ENCODE measurements around the gene SPATA6L. TPM values are rescaled to one million over a fixed set of nuclear protein-coding genes. Genes with fewer than 3 reads are reported as not detected.

Gene SPATA6L
- total RNA-seq, 1 experiment from 2014 or later: 1.8 TPM

- ATAC-seq: no peak
- Mint-ChIP-seq H3K4me1 (peaks cover 17% of the 10 kb centered on the region), H3K27ac (no peak overlapping the region), H3K4me3 (no peak overlapping the region), H3K27me3 (ENCODE audit: low read depth) (no peaks in the 10 kb centered on the region), H3K9me3 (no peaks in the 10 kb centered on the region), H3K36me3 (no peaks in the 10 kb centered on the region)
- DNase-seq (ENCODE audit: low spot score): no peak
- CTCF ChIA-PET: interaction anchor here (5.9 kb wide), 1 partner anchor 165 kb away, joined by 76 read pairs; no protein-coding TSS in a partner anchor
- TF ChIP-seq, protein P1, sequence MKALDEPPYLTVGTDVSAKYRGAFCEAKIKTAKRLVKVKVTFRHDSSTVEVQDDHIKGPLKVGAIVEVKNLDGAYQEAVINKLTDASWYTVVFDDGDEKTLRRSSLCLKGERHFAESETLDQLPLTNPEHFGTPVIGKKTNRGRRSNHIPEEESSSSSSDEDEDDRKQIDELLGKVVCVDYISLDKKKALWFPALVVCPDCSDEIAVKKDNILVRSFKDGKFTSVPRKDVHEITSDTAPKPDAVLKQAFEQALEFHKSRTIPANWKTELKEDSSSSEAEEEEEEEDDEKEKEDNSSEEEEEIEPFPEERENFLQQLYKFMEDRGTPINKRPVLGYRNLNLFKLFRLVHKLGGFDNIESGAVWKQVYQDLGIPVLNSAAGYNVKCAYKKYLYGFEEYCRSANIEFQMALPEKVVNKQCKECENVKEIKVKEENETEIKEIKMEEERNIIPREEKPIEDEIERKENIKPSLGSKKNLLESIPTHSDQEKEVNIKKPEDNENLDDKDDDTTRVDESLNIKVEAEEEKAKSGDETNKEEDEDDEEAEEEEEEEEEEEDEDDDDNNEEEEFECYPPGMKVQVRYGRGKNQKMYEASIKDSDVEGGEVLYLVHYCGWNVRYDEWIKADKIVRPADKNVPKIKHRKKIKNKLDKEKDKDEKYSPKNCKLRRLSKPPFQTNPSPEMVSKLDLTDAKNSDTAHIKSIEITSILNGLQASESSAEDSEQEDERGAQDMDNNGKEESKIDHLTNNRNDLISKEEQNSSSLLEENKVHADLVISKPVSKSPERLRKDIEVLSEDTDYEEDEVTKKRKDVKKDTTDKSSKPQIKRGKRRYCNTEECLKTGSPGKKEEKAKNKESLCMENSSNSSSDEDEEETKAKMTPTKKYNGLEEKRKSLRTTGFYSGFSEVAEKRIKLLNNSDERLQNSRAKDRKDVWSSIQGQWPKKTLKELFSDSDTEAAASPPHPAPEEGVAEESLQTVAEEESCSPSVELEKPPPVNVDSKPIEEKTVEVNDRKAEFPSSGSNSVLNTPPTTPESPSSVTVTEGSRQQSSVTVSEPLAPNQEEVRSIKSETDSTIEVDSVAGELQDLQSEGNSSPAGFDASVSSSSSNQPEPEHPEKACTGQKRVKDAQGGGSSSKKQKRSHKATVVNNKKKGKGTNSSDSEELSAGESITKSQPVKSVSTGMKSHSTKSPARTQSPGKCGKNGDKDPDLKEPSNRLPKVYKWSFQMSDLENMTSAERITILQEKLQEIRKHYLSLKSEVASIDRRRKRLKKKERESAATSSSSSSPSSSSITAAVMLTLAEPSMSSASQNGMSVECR (CRISPR knock-in tag; IDR thresholded peaks at IDR 0.05; ENCODE audit: borderline replicate concordance): no peak
- TF ChIP-seq FOXJ3 (CRISPR knock-in tag; IDR thresholded peaks at IDR 0.05; ENCODE audit: borderline replicate concordance) (no peak), TCF7 (CRISPR knock-in tag; IDR thresholded peaks at IDR 0.05; ENCODE audit: low read depth) (no peak), SMAD3 (CRISPR knock-in tag; IDR thresholded peaks at IDR 0.05; ENCODE audit: borderline replicate concordance) (no peak), ZNF317 (CRISPR knock-in tag; IDR thresholded peaks at IDR 0.05; ENCODE audit: borderline replicate concordance, low read depth) (no peak), TEAD1 (CRISPR knock-in tag; IDR thresholded peaks at IDR 0.05) (no peak), MXD4 (CRISPR knock-in tag; IDR thresholded peaks at IDR 0.05; ENCODE audit: borderline replicate concordance) (no peak), IRF1 (CRISPR knock-in tag; IDR thresholded peaks at IDR 0.05) (no peak), RORB (CRISPR knock-in tag; IDR thresholded peaks at IDR 0.05) (no peak), IRF2 (CRISPR knock-in tag; IDR thresholded peaks at IDR 0.05; ENCODE audit: borderline replicate concordance, low read depth) (no peak), NFATC4 (CRISPR knock-in tag; IDR thresholded peaks at IDR 0.05) (no peak)
- TF ChIP-seq, protein P2, sequence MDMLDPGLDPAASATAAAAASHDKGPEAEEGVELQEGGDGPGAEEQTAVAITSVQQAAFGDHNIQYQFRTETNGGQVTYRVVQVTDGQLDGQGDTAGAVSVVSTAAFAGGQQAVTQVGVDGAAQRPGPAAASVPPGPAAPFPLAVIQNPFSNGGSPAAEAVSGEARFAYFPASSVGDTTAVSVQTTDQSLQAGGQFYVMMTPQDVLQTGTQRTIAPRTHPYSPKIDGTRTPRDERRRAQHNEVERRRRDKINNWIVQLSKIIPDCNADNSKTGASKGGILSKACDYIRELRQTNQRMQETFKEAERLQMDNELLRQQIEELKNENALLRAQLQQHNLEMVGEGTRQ (CRISPR knock-in tag; IDR thresholded peaks at IDR 0.05): no peak
- POLR2A ChIA-PET: no interaction called here
Observed at GRCh38 chr9:4550777-4551484, 115.3 kb downstream of the SPATA6L start.

DNA sequence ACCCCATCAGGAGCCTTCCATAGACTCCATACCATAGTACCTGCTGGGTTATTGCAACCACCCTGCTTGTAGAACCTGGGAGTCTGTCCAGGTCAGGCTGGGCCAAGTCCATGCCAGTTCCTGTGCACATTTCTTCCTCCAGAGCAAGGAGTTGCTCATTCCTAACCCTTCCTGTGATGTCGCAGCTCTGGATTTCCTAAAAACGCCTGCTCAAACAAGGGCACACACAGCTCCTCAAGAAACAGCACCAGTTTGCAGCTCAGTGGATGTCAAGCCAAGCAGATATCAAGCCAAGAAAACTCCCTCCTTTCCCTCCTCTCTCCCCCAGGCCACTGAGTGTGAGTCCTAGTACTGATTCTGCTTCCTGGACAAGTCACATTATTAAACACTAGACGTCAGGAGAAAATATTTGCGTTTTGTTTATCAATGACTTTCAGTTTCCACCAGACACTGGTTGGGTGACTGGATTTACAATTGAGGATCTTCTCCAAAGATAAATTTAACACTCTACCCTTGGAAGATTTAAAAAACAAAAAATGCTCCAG lies 116.5 kb downstream of the SPATA6L start:
- no peak overlapping the region for H3K27ac Mint-ChIP-seq
- CTCF ChIA-PET: interaction anchor here (0.6 to 5.9 kb wide), 32 partner anchors 8 to 234 kb away, joined by 3 to 76 read pairs (median 5); partner anchors contain the start of gene SLC1A1
- no peak for TF ChIP-seq SP1 (CRISPR knock-in tag; conservative IDR thresholded peaks at IDR 0.05)
- no peak for TF ChIP-seq JAZF1 (CRISPR knock-in tag; IDR thresholded peaks at IDR 0.05)
- TF ChIP-seq MLX (CRISPR knock-in tag; IDR thresholded peaks at IDR 0.05): no peak
- TF ChIP-seq ZNF396 (CRISPR knock-in tag; IDR thresholded peaks at IDR 0.05; ENCODE audit: borderline replicate concordance): no peak
- TF ChIP-seq TP53 (CRISPR knock-in tag; IDR thresholded peaks at IDR 0.05): no peak
- TF ChIP-seq, protein P3, sequence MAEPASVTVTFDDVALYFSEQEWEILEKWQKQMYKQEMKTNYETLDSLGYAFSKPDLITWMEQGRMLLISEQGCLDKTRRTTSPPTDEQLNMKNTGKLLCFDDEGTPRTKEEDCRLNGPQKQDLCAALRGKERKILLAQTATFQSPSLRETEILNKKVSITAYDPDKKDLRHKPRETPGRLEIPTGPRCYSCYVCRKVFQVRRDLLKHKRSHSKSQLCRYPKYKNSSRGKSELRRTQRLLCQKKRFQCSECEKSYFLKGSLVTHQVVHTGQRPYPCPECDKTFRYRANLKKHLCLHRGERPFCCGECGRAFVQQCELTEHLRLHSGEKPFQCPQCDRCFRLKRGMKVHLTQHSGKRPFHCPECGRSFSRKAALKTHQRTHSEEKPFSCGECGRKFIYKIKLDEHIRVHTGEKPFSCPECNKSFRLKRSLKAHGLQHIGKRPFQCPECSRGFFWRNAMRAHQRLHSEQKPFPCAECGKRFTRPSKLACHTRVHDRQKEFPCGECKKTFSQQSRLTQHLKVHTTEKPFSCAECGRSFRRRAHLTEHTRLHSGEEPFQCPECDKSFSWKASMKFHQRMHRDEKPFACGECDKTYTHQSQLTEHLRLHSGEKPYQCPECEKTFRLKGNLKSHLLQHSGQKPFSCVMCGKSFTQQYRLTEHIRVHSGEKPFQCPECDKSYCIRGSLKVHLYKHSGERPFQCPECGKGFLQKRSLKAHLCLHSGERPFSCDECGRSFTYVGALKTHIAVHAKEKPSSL (CRISPR knock-in tag; conservative IDR thresholded peaks at IDR 0.05): no peak
- TF ChIP-seq, protein P4, sequence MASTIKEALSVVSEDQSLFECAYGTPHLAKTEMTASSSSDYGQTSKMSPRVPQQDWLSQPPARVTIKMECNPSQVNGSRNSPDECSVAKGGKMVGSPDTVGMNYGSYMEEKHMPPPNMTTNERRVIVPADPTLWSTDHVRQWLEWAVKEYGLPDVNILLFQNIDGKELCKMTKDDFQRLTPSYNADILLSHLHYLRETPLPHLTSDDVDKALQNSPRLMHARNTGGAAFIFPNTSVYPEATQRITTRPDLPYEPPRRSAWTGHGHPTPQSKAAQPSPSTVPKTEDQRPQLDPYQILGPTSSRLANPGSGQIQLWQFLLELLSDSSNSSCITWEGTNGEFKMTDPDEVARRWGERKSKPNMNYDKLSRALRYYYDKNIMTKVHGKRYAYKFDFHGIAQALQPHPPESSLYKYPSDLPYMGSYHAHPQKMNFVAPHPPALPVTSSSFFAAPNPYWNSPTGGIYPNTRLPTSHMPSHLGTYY (CRISPR knock-in tag; IDR thresholded peaks at IDR 0.05): no peak
- no peak for TF ChIP-seq NR1H2 (CRISPR knock-in tag; IDR thresholded peaks at IDR 0.05)
- no peak for TF ChIP-seq OVOL2 (CRISPR knock-in tag; IDR thresholded peaks at IDR 0.05; ENCODE audit: borderline replicate concordance)

More for the DNA sequence above, 116.5 kb downstream of the SPATA6L start:
- H3K4me1 Mint-ChIP-seq: peaks cover 11% of the 10 kb centered on the region
- H3K9me3 Mint-ChIP-seq: no peaks in the 10 kb centered on the region
- no peak overlapping the region for H3K4me3 Mint-ChIP-seq
- no peaks in the 10 kb centered on the region for H3K36me3 Mint-ChIP-seq
- H3K27me3 Mint-ChIP-seq (ENCODE audit: low read depth): no peaks in the 10 kb centered on the region
- DNase-seq (ENCODE audit: low spot score): no peak
- POLR2A ChIA-PET: interaction anchor here (1.5 kb wide), 1 partner anchor 59 kb away, joined by 12 read pairs; no protein-coding TSS in a partner anchor
- ATAC-seq: no peak

Measured in WTC11 (cell line).